ENCODE results near the gene TAF1D.

DNA sequence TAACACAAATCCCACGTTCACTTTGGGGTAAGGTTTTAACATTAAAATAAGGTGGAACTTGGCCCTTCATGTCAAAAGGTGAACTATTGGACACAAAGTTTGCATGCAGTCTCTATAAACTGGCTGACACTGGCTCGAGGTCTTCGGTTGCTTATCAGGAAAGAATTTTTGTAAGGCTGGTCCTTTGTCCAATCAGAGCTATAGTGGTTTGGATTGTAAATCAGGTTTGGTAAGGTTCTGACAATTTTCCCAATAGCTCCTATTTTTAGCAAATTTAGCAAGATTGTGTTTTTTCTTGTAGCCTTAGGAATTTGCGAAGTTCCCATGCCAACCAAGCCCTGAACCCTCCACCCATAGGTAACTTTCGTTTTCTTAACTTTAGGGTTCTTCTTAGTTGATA is 25.2 kb upstream of the TAF1D start:
- TF ChIP-seq, protein P1, sequence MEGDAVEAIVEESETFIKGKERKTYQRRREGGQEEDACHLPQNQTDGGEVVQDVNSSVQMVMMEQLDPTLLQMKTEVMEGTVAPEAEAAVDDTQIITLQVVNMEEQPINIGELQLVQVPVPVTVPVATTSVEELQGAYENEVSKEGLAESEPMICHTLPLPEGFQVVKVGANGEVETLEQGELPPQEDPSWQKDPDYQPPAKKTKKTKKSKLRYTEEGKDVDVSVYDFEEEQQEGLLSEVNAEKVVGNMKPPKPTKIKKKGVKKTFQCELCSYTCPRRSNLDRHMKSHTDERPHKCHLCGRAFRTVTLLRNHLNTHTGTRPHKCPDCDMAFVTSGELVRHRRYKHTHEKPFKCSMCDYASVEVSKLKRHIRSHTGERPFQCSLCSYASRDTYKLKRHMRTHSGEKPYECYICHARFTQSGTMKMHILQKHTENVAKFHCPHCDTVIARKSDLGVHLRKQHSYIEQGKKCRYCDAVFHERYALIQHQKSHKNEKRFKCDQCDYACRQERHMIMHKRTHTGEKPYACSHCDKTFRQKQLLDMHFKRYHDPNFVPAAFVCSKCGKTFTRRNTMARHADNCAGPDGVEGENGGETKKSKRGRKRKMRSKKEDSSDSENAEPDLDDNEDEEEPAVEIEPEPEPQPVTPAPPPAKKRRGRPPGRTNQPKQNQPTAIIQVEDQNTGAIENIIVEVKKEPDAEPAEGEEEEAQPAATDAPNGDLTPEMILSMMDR (IDR thresholded peaks at IDR 0.05), result no peak
- TF ChIP-seq POLR2A (IDR thresholded peaks at IDR 0.05) (no peak), POLR2AphosphoS5 (IDR thresholded peaks at IDR 0.05) (no peak)

Data from breast epithelium (tissue), 3 donors.